Stimulated activated effector memory CD8-positive, alpha-beta T cell treated with anti-CD3 and anti-CD28 coated beads, Interleukin-12 subunit alpha, Interleukin-12 subunit beta, amount 100 ng/mL, for 72 hours (primary cell): ENCODE results near the gene TBR1.

Source experiments
- ATAC-seq: fragments of 150-1000 bp; cut with Tn5 transposase; 2 replicates; pipeline ENCODE4 v1.10.0; 2021
- DNase-seq, 2 donors: peaks; one replicate each; pipeline ENCODE4 v3.0.0; 2021 to 2022; ENCODE audit warnings: low spot score in 2 of 2
- H3K27ac Mint-ChIP-seq: one replicate; pipeline ENCODE4 v1.8.0; 2022; ENCODE audit warnings: mild to moderate bottlenecking, mixed read lengths
- H3K36me3 Mint-ChIP-seq: one replicate; pipeline ENCODE4 v1.8.0; 2022; ENCODE audit warnings: mild to moderate bottlenecking, mixed read lengths
- H3K4me1 Mint-ChIP-seq: one replicate; pipeline ENCODE4 v1.8.0; 2022; ENCODE audit warnings: mixed read lengths
- H3K4me3 Mint-ChIP-seq: one replicate; pipeline ENCODE4 v1.8.0; 2022; ENCODE audit warnings: mild to moderate bottlenecking, mixed read lengths
- H3K9me3 Mint-ChIP-seq: one replicate; pipeline ENCODE4 v1.8.0; 2022; ENCODE audit warnings: mixed read lengths

The TBR1 gene

GRCh38 chr2:161420406-161421074 lies 4.4 kb downstream of the TBR1 start:
- Mint-ChIP-seq H3K4me1 (peaks cover 55% of the 10 kb centered on the region), H3K4me3 (no peak overlapping the region), H3K27ac (peak overlapping the region; percentile 20), H3K36me3 (peaks cover 8% of the 10 kb centered on the region), H3K9me3 (no peaks in the 10 kb centered on the region)
- ATAC-seq = no peak
- DNase-seq = no peak

- DNase-seq (no peak), ATAC-seq (no peak)
- no peaks in the 10 kb centered on the region for H3K9me3 Mint-ChIP-seq
- peaks cover 10% of the 10 kb centered on the region for H3K36me3 Mint-ChIP-seq
- H3K4me1 Mint-ChIP-seq = peaks cover 46% of the 10 kb centered on the region
- H3K4me3 Mint-ChIP-seq = no peak overlapping the region
- no peak overlapping the region for H3K27ac Mint-ChIP-seq
Observed at GRCh38 chr2:161421686-161422085, 5.6 kb downstream of the TBR1 start.

- Mint-ChIP-seq H3K36me3 (peaks cover 12% of the 10 kb centered on the region), H3K27ac (no peak overlapping the region), H3K9me3 (no peaks in the 10 kb centered on the region), H3K4me3 (peak overlapping the region; percentile 30), H3K4me1 (peaks cover 43% of the 10 kb centered on the region)
- peak; percentile 17 for ATAC-seq
- no peak for DNase-seq
Observed at GRCh38 chr2:161422816-161423403, 6.8 kb downstream of the TBR1 start.

GRCh38 chr2:161423421-161424393 lies 7.6 kb downstream of the TBR1 start:
- Mint-ChIP-seq H3K4me1 (peaks cover 35% of the 10 kb centered on the region), H3K4me3 (peak overlapping the region; percentile 61)
- no peak for DNase-seq

GRCh38 chr2:161424394-161424769 lies 8.3 kb downstream of the TBR1 start:
- peaks cover 12% of the 10 kb centered on the region for H3K36me3 Mint-ChIP-seq
- ATAC-seq = no peak

More at GRCh38 chr2:161423421-161424393, 7.6 kb downstream of the TBR1 start:
- H3K9me3 Mint-ChIP-seq = no peaks in the 10 kb centered on the region
- peak; percentile 55 for ATAC-seq
- peak overlapping the region; percentile 33 for H3K27ac Mint-ChIP-seq
- peaks cover 12% of the 10 kb centered on the region for H3K36me3 Mint-ChIP-seq

GRCh38 chr2:161424891-161425727 lies 9.0 kb downstream of the TBR1 start:
- DNase-seq (no peak), ATAC-seq (no peak)
- no peaks in the 10 kb centered on the region for H3K9me3 Mint-ChIP-seq
- peak overlapping the region; percentile 33 for H3K27ac Mint-ChIP-seq
- peaks cover 12% of the 10 kb centered on the region for H3K36me3 Mint-ChIP-seq
- peak overlapping the region; percentile 61 for H3K4me3 Mint-ChIP-seq
- peaks cover 27% of the 10 kb centered on the region for H3K4me1 Mint-ChIP-seq

More at GRCh38 chr2:161424394-161424769, 8.3 kb downstream of the TBR1 start:
- Mint-ChIP-seq H3K4me3 (peak overlapping the region; percentile 61), H3K9me3 (no peaks in the 10 kb centered on the region), H3K27ac (peak overlapping the region; percentile 33), H3K4me1 (peaks cover 28% of the 10 kb centered on the region)
- no peak for DNase-seq

GRCh38 chr2:161425728-161426454 lies 9.8 kb downstream of the TBR1 start:
- Mint-ChIP-seq H3K36me3 (peaks cover 12% of the 10 kb centered on the region), H3K9me3 (no peaks in the 10 kb centered on the region), H3K4me1 (peaks cover 23% of the 10 kb centered on the region), H3K27ac (no peak overlapping the region), H3K4me3 (peak overlapping the region; percentile 60)
- DNase-seq (no peak), ATAC-seq (no peak)

- DNase-seq (no peak), ATAC-seq (no peak)
- Mint-ChIP-seq H3K36me3 (peaks cover 12% of the 10 kb centered on the region), H3K4me1 (peaks cover 23% of the 10 kb centered on the region), H3K9me3 (no peaks in the 10 kb centered on the region), H3K4me3 (peak overlapping the region; percentile 60), H3K27ac (no peak overlapping the region)
Observed at GRCh38 chr2:161426455-161426921, 10.4 kb downstream of the TBR1 start.

GRCh38 chr2:161426922-161427663 lies 11.0 kb downstream of the TBR1 start:
- DNase-seq = no peak
- no peak overlapping the region for H3K27ac Mint-ChIP-seq
- no peaks in the 10 kb centered on the region for H3K9me3 Mint-ChIP-seq
- H3K4me1 Mint-ChIP-seq = peaks cover 23% of the 10 kb centered on the region
- peak overlapping the region; percentile 60 for H3K4me3 Mint-ChIP-seq
- H3K36me3 Mint-ChIP-seq = peaks cover 12% of the 10 kb centered on the region
- peak; percentile 51 for ATAC-seq

GRCh38 chr2:161427664-161428587 lies 11.8 kb downstream of the TBR1 start:
- Mint-ChIP-seq H3K36me3 (peaks cover 12% of the 10 kb centered on the region), H3K9me3 (no peaks in the 10 kb centered on the region), H3K27ac (no peak overlapping the region), H3K4me1 (peaks cover 23% of the 10 kb centered on the region), H3K4me3 (peak overlapping the region; percentile 60)
- no peak for ATAC-seq
- no peak for DNase-seq

- H3K27ac Mint-ChIP-seq = no peak overlapping the region
- no peaks in the 10 kb centered on the region for H3K9me3 Mint-ChIP-seq
- no peak for ATAC-seq
- DNase-seq = no peak
- H3K36me3 Mint-ChIP-seq = peaks cover 5% of the 10 kb centered on the region
- H3K4me1 Mint-ChIP-seq = peaks cover 11% of the 10 kb centered on the region
- H3K4me3 Mint-ChIP-seq = no peak overlapping the region
Observed at GRCh38 chr2:161430386-161430785, 14.3 kb downstream of the TBR1 start.

GRCh38 chr2:161432107-161432506 lies 16.0 kb downstream of the TBR1 start:
- peaks cover 5% of the 10 kb centered on the region for H3K4me1 Mint-ChIP-seq
- no peaks in the 10 kb centered on the region for H3K9me3 Mint-ChIP-seq
- no peak overlapping the region for H3K27ac Mint-ChIP-seq
- ATAC-seq = no peak
- no peak overlapping the region for H3K4me3 Mint-ChIP-seq
- H3K36me3 Mint-ChIP-seq = no peaks in the 10 kb centered on the region
- no peak for DNase-seq

GRCh38 chr2:161434118-161434517 lies 18.0 kb downstream of the TBR1 start:
- ATAC-seq = no peak
- Mint-ChIP-seq H3K36me3 (no peaks in the 10 kb centered on the region), H3K4me1 (no peaks in the 10 kb centered on the region), H3K9me3 (no peaks in the 10 kb centered on the region), H3K27ac (no peak overlapping the region), H3K4me3 (no peak overlapping the region)
- DNase-seq = no peak
